ENCODE measurements around the gene ZNF668. TPM values are rescaled to one million over a fixed set of nuclear protein-coding genes. Genes with fewer than 3 reads are reported as not detected.

The ZNF668 gene
- total and polyA plus RNA-seq, 2 experiments from 2014 or later: 8.1 to 13.0 TPM

DNA sequence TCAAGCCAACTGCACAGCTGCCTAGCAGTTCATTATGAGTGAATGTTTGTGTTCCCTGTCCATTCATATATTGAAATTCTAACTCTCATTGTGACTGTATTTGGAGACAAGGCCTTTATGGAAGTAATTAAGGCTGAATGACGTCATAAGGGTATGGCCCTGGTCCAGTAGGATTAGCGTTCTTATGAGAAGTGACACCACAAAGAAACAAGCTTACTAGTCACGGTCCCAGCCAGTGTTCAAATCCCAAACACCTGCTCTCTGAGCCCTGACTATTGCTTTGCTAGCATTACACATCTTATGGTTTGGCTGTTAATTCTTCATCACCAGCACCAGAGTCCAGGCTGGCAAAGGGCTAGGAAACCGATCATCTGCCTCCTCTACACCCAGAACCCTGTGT is 2.2 kb downstream of the ZNF668 start:
- peak overlapping the region; percentile 75 for H3K4me2 ChIP-seq
- H4K20me1 ChIP-seq (ENCODE audit: insufficient read depth, poor library complexity, severe bottlenecking): no peaks in the 10 kb centered on the region
- no peaks in the 10 kb centered on the region for H3K36me3 ChIP-seq (replicated peaks; ENCODE audit: insufficient read depth, low read depth)
- TF ChIP-seq EZH2 (IDR thresholded peaks at IDR 0.05; ENCODE audit: borderline replicate concordance): no peak
- TF ChIP-seq, protein P1, sequence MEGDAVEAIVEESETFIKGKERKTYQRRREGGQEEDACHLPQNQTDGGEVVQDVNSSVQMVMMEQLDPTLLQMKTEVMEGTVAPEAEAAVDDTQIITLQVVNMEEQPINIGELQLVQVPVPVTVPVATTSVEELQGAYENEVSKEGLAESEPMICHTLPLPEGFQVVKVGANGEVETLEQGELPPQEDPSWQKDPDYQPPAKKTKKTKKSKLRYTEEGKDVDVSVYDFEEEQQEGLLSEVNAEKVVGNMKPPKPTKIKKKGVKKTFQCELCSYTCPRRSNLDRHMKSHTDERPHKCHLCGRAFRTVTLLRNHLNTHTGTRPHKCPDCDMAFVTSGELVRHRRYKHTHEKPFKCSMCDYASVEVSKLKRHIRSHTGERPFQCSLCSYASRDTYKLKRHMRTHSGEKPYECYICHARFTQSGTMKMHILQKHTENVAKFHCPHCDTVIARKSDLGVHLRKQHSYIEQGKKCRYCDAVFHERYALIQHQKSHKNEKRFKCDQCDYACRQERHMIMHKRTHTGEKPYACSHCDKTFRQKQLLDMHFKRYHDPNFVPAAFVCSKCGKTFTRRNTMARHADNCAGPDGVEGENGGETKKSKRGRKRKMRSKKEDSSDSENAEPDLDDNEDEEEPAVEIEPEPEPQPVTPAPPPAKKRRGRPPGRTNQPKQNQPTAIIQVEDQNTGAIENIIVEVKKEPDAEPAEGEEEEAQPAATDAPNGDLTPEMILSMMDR (IDR thresholded peaks at IDR 0.05; ENCODE audit: poor library complexity): no peak
- TF ChIP-seq EZH2phosphoT487 (IDR thresholded peaks at IDR 0.05; ENCODE audit: low read depth, severe bottlenecking, unreplicated experiment): no peak
- peaks cover 84% of the 10 kb centered on the region for H3K79me2 ChIP-seq
- H3K9me2 ChIP-seq (replicated peaks; ENCODE audit: insufficient read depth): no peaks in the 10 kb centered on the region
- H3K4me1 ChIP-seq (ENCODE audit: insufficient read depth): peaks cover 10% of the 10 kb centered on the region
- peak; percentile 12 for DNase-seq (ENCODE audit: low spot score)
- no peaks in the 10 kb centered on the region for H3K9me3 ChIP-seq (ENCODE audit: low read depth)
- 51% methylated on average over 4 of the region's 4 CpGs for WGBS (ENCODE audit: low lambda C conversion rate, missing lambda C conversion rate)
- no peaks in the 10 kb centered on the region for H3K27me3 ChIP-seq
- peak overlapping the region; percentile 78 for H3K4me3 ChIP-seq
- no peak overlapping the region for H2AFZ ChIP-seq
- peak overlapping the region; percentile 99 for H3K27ac ChIP-seq

DNA sequence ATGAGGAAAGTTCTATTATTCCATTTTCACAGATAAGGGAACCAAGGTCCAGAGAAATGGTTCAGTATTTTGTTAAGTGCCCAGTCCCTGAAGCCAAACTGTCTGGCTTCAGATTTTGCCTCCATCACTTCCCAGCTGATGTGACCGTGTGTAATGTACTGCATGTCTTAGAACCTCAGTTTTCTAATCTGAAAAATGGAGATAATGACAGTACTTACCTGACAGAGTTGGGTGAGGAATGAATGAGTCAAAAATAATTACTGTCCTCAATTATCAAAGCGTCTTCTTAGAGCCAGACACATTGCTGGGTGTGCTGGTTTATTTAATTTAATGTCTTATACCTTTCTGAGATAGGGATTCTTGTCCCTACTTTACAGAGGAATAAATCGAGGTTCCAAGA is 6.7 kb downstream of the ZNF668 start:
- H3K27ac ChIP-seq: no peak overlapping the region
- H3K27me3 ChIP-seq: no peaks in the 10 kb centered on the region
- H3K9me2 ChIP-seq (replicated peaks; ENCODE audit: insufficient read depth): no peaks in the 10 kb centered on the region
- TF ChIP-seq, protein P1 (IDR thresholded peaks at IDR 0.05; ENCODE audit: poor library complexity): no peak
- TF ChIP-seq EZH2phosphoT487 (IDR thresholded peaks at IDR 0.05; ENCODE audit: low read depth, severe bottlenecking, unreplicated experiment) (no peak), EZH2 (IDR thresholded peaks at IDR 0.05; ENCODE audit: borderline replicate concordance) (no peak)
- no peaks in the 10 kb centered on the region for H3K36me3 ChIP-seq (replicated peaks; ENCODE audit: insufficient read depth, low read depth)
- no peak for DNase-seq (ENCODE audit: low spot score)
- WGBS (ENCODE audit: low lambda C conversion rate, missing lambda C conversion rate): 92% methylated on average over 3 of the region's 3 CpGs
- no peak overlapping the region for H2AFZ ChIP-seq
- H3K4me3 ChIP-seq: no peak overlapping the region
- no peaks in the 10 kb centered on the region for H4K20me1 ChIP-seq (ENCODE audit: insufficient read depth, poor library complexity, severe bottlenecking)
- H3K79me2 ChIP-seq: peaks cover 65% of the 10 kb centered on the region
- H3K4me2 ChIP-seq: no peak overlapping the region
- H3K4me1 ChIP-seq (ENCODE audit: insufficient read depth): peaks cover 7% of the 10 kb centered on the region
- H3K9me3 ChIP-seq (ENCODE audit: low read depth): no peaks in the 10 kb centered on the region

DNA sequence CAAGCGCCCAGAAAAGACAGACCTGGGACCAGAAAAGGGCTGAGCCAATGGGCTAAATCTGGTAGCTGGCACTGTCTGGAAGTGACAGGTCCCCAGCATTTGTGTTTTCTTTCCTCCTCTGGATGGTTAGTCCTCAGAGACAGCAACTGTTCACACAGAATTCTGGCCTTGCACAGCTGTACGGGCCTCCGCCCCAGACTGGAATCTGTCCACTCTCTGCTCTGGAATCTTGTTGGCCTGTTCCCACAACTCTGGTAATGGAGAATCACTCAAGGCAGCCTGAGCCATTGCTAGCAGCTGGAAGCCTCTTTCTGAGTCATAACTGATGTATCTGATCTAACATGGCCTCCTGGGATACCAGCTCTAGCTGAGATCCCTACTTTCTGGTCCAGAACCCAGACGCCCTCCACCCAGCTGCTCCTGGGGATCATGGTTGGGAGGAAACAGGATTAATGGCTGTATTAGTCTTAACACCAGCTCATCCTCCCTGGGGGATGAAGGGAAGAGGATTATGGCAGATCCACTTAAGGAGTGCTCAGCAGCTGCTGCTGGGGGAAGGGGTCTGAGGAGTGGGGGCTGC is 9.1 kb downstream of the ZNF668 start:
- Histone ChIP-seq H3K27me3 (no peaks in the 10 kb centered on the region), H4K20me1 (ENCODE audit: insufficient read depth, poor library complexity, severe bottlenecking) (no peaks in the 10 kb centered on the region), H3K4me1 (ENCODE audit: insufficient read depth) (peaks cover 3% of the 10 kb centered on the region), H3K4me3 (no peak overlapping the region), H3K36me3 (replicated peaks; ENCODE audit: insufficient read depth, low read depth) (no peaks in the 10 kb centered on the region), H2AFZ (no peak overlapping the region), H3K27ac (peak overlapping the region; percentile 79), H3K9me3 (ENCODE audit: low read depth) (no peaks in the 10 kb centered on the region), H3K9me2 (replicated peaks; ENCODE audit: insufficient read depth) (no peaks in the 10 kb centered on the region), H3K79me2 (peaks cover 41% of the 10 kb centered on the region), H3K4me2 (no peak overlapping the region)
- DNase-seq (ENCODE audit: low spot score): peak; percentile 62
- WGBS (ENCODE audit: low lambda C conversion rate, missing lambda C conversion rate): 67% methylated on average over 4 of the region's 4 CpGs
- TF ChIP-seq EZH2 (IDR thresholded peaks at IDR 0.05; ENCODE audit: borderline replicate concordance) (no peak), EZH2phosphoT487 (IDR thresholded peaks at IDR 0.05; ENCODE audit: low read depth, severe bottlenecking, unreplicated experiment) (no peak)
- TF ChIP-seq, protein P1 (IDR thresholded peaks at IDR 0.05; ENCODE audit: poor library complexity): no peak
